HCT116 (cell line): ENCODE measurements around the gene GRID2. TPM values are rescaled to one million over a fixed set of nuclear protein-coding genes. Genes with fewer than 3 reads are reported as not detected.

Experiments used
- ATAC-seq: fragments of 200-7000 bp; cut with Tn5 transposase; 2 replicates; pipeline ENCODE4 v1.9.1; 2020; ENCODE audit warnings: mild to moderate bottlenecking, moderate library complexity
- BruUV-seq: library from RNA; stranded (reverse); fragments of 400-500 nt; replicated peaks from 2 replicates; lab custom pipeline; 2021; lab: Mats Ljungman, UMichigan
- CTCF ChIA-PET: fragments of 300-600 bp; sonication (Branson Sonifier 250); formaldehyde crosslinking; loops from one replicate; lab custom pipeline; 2021; ENCODE audit warnings: antibody characterized with exemption; lab: Charles Lee
- POLR2A ChIA-PET: fragments of 300-600, 350-600 bp; sonication (Branson Sonifier 250); formaldehyde crosslinking; loops from one replicate; lab custom pipeline; 2021; ENCODE audit warnings: antibody characterized with exemption; lab: Charles Lee
- RAD21 ChIA-PET, 2 experiments: fragments of 300-600 bp; sonication (Branson Sonifier 250); formaldehyde crosslinking; loops; one replicate each; lab custom pipeline; 2023; ENCODE audit warnings: low total read pairs in 2 of 2; ENCODE audit not compliant: uncharacterized antibody in 2 of 2, unreplicated experiment in 2 of 2, low non-redundant PET in 1 of 2; lab: Charles Lee
- DNase-seq: peaks from one replicate; pipeline ENCODE4 v3.0.0-alpha.2; 2010; ENCODE audit warnings: low read depth, low spot score
- H2AFZ ChIP-seq: fragments of 200-600 bp; shearing (Covaris generic), sonication (generic); 2 replicates; pipeline ENCODE4 v1.6.1; 2017; ENCODE audit warnings: low read depth, mixed run types, mixed read lengths, antibody characterized with exemption, low read length; ENCODE audit not compliant: poor library complexity, severe bottlenecking
- H3K27ac ChIP-seq: 2 replicates; pipeline ENCODE4 v1.5.1; 2012; ENCODE audit warnings: low read depth, low read length
- H3K27me3 ChIP-seq: fragments of 200-600 bp; sonication (generic); 2 replicates; pipeline ENCODE4 v1.6.1; 2016; ENCODE audit warnings: mixed run types, low read length, mixed read lengths; ENCODE audit not compliant: insufficient read depth
- H3K36me3 ChIP-seq, 2 experiments: fragments of 200-500 bp in 1 of 2; fragments of 200-600 bp in 1 of 2; sonication (Bioruptor generic) in 1 of 2; sonication (generic) in 1 of 2; 2 replicates each; pipeline versions ENCODE4 v1.5.1 to v1.6.1; 2014 to 2016; ENCODE audit warnings: low read length in 2 of 2, inconsistent platforms in 1 of 2, mixed read lengths in 1 of 2, mixed run types in 1 of 2; ENCODE audit not compliant: insufficient read depth in 2 of 2, control insufficient read depth in 1 of 2
- H3K4me1 ChIP-seq, 2 experiments: fragments of 200-600 bp in 1 of 2; sonication (generic) in 1 of 2; 2 replicates each; pipeline versions ENCODE4 v1.5.1 to v1.6.1; 2012 to 2017; ENCODE audit warnings: low read length in 2 of 2, inconsistent platforms in 1 of 2, mild to moderate bottlenecking in 1 of 2, mixed read lengths in 1 of 2, mixed run types in 1 of 2, moderate library complexity in 1 of 2; ENCODE audit not compliant: insufficient read depth in 2 of 2, control insufficient read depth in 1 of 2
- H3K4me2 ChIP-seq: fragments of 200-600 bp; sonication (generic); 2 replicates; pipeline ENCODE4 v1.6.1; 2017; ENCODE audit warnings: mixed run types, low read length, mixed read lengths
- H3K4me3 ChIP-seq, 2 experiments: fragments of 200-600 bp in 1 of 2; sonication (generic) in 1 of 2; replicated peaks in 1 of 2; 2 replicates each; pipeline ENCODE4 v1.5.1; 2011 to 2016; ENCODE audit warnings: low read length in 2 of 2, control low read depth in 1 of 2, low read depth in 1 of 2, mild to moderate bottlenecking in 1 of 2, mixed read lengths in 1 of 2, mixed run types in 1 of 2
- H3K79me2 ChIP-seq: fragments of 200-600 bp; sonication (generic); 2 replicates; pipeline ENCODE4 v1.6.1; 2017; ENCODE audit warnings: mild to moderate bottlenecking, mixed run types, low read length, moderate library complexity, mixed read lengths; ENCODE audit not compliant: insufficient read depth
- H3K9ac ChIP-seq: fragments of 200-600 bp; sonication (generic); 2 replicates; pipeline ENCODE4 v1.6.1; 2016; ENCODE audit warnings: low read length, mixed read lengths
- H3K9me2 ChIP-seq: fragments of 200-600 bp; sonication (generic), shearing (Covaris generic); 2 replicates; pipeline ENCODE4 v1.6.1; 2017; ENCODE audit warnings: mixed run types, mild to moderate bottlenecking, moderate library complexity; ENCODE audit not compliant: insufficient read depth
- H3K9me3 ChIP-seq, 2 experiments: fragments of 200-500 bp in 1 of 2; fragments of 200-600 bp in 1 of 2; sonication (Bioruptor generic) in 1 of 2; sonication (generic) in 1 of 2; 2 replicates each; pipeline ENCODE4 v1.6.1; 2014 to 2017; ENCODE audit warnings: low read length in 2 of 2, mixed read lengths in 2 of 2, inconsistent platforms in 1 of 2, low read depth in 1 of 2, mild to moderate bottlenecking in 1 of 2, mixed run types in 1 of 2, moderate library complexity in 1 of 2; ENCODE audit not compliant: control insufficient read depth in 1 of 2, insufficient read depth in 1 of 2
- H4K20me1 ChIP-seq: fragments of 200-600 bp; sonication (generic), shearing (Covaris generic); 2 replicates; pipeline ENCODE4 v1.6.1; 2017; ENCODE audit warnings: mixed run types, mild to moderate bottlenecking, moderate library complexity; ENCODE audit not compliant: insufficient read depth
- EZH2 ChIP-seq: fragments of 200-600 bp; sonication (generic); IDR thresholded peaks from 2 replicates; pipeline ENCODE4 v1.6.1; 2017; ENCODE audit warnings: antibody characterized with exemption, mixed run types
- FOSL1 ChIP-seq: IDR thresholded peaks from 2 replicates; pipeline ENCODE4 v1.6.1; 2012; ENCODE audit warnings: low read depth
- JUND ChIP-seq: IDR thresholded peaks from 2 replicates; pipeline ENCODE4 v1.6.1; 2012
- MAX ChIP-seq: IDR thresholded peaks from 2 replicates; pipeline ENCODE4 v1.6.1; 2012
- POLR2AphosphoS5 ChIP-seq: IDR thresholded peaks from 2 replicates; pipeline ENCODE4 v1.6.1; 2011; ENCODE audit warnings: mild to moderate bottlenecking, low read depth, low read length, moderate library complexity
- RAD21 ChIP-seq: IDR thresholded peaks from 2 replicates; pipeline ENCODE4 v1.6.1; 2012; ENCODE audit warnings: low read depth, mild to moderate bottlenecking
- TCF7L2 ChIP-seq: IDR thresholded peaks from 2 replicates; pipeline ENCODE4 v1.7.0; 2011; ENCODE audit warnings: borderline replicate concordance, inconsistent platforms; ENCODE audit not compliant: insufficient read depth, insufficient read length; ENCODE audit errors: extremely low read depth
- intact Hi-C: fragments of 100-400 bp; cut with micrococcal nuclease; formaldehyde crosslinking; loops from 2 replicates; pipeline ENCODE4 v1.10.0; 2022
- total RNA-seq: library from RNA; stranded (reverse); gene quantifications from one replicate; pipeline ENCODE4 v1.2.1, GENCODE V29; 2021; ENCODE audit not compliant: unreplicated experiment
- TF ChIP-seq, protein P1 (sequence below): IDR thresholded peaks from 2 replicates; pipeline ENCODE4 v1.6.1; 2011; ENCODE audit warnings: mild to moderate bottlenecking, low read length, moderate library complexity; ENCODE audit not compliant: insufficient replicate concordance; ENCODE audit errors: extremely low read depth
- TF ChIP-seq, protein P2 (sequence below): IDR thresholded peaks from 2 replicates; pipeline ENCODE4 v1.6.1; 2012; ENCODE audit warnings: low read depth

GRID2 gene
- total RNA-seq, 1 experiment from 2014 or later, result not detected

- H2AFZ ChIP-seq, result no peak overlapping the region
- ChIA-PET POLR2A (no interaction called here), CTCF (no interaction called here), RAD21 (no interaction called here)
- H3K4me1 ChIP-seq, result no peaks in the 10 kb centered on the region
- no peaks in the 10 kb centered on the region for H3K9me2 ChIP-seq
- no peak overlapping the region for H3K4me3 ChIP-seq
- TF ChIP-seq MAX, result no peak
- no peak for DNase-seq
- H3K79me2 ChIP-seq, result no peaks in the 10 kb centered on the region
- no peak overlapping the region for H3K27ac ChIP-seq
- no peak overlapping the region for H3K4me2 ChIP-seq
- H4K20me1 ChIP-seq, result no peaks in the 10 kb centered on the region
- no TSS peak for BruUV-seq
- no peak overlapping the region for H3K9ac ChIP-seq
- intact Hi-C loops, result no loop called here
- no peaks in the 10 kb centered on the region for H3K36me3 ChIP-seq
- no peaks in the 10 kb centered on the region for H3K27me3 ChIP-seq
- no peaks in the 10 kb centered on the region for H3K9me3 ChIP-seq
- no peak for ATAC-seq
Observed at GRCh38 chr4:93228021-93228420, 924.3 kb downstream of the GRID2 start.

- H3K4me1 ChIP-seq, result no peaks in the 10 kb centered on the region
- RAD21 ChIA-PET, result no interaction called here
- DNase-seq, result no peak
- no peak overlapping the region for H2AFZ ChIP-seq
- ATAC-seq, result no peak
- TF ChIP-seq TCF7L2, result no peak
- no peak for TF ChIP-seq FOSL1
- TF ChIP-seq JUND, result no peak
- TF ChIP-seq, protein P1, sequence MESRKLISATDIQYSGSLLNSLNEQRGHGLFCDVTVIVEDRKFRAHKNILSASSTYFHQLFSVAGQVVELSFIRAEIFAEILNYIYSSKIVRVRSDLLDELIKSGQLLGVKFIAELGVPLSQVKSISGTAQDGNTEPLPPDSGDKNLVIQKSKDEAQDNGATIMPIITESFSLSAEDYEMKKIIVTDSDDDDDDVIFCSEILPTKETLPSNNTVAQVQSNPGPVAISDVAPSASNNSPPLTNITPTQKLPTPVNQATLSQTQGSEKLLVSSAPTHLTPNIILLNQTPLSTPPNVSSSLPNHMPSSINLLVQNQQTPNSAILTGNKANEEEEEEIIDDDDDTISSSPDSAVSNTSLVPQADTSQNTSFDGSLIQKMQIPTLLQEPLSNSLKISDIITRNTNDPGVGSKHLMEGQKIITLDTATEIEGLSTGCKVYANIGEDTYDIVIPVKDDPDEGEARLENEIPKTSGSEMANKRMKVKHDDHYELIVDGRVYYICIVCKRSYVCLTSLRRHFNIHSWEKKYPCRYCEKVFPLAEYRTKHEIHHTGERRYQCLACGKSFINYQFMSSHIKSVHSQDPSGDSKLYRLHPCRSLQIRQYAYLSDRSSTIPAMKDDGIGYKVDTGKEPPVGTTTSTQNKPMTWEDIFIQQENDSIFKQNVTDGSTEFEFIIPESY, result no peak
- no peak for TF ChIP-seq EZH2
- TF ChIP-seq POLR2AphosphoS5, result no peak
- TF ChIP-seq RAD21, result no peak
- TF ChIP-seq, protein P2, sequence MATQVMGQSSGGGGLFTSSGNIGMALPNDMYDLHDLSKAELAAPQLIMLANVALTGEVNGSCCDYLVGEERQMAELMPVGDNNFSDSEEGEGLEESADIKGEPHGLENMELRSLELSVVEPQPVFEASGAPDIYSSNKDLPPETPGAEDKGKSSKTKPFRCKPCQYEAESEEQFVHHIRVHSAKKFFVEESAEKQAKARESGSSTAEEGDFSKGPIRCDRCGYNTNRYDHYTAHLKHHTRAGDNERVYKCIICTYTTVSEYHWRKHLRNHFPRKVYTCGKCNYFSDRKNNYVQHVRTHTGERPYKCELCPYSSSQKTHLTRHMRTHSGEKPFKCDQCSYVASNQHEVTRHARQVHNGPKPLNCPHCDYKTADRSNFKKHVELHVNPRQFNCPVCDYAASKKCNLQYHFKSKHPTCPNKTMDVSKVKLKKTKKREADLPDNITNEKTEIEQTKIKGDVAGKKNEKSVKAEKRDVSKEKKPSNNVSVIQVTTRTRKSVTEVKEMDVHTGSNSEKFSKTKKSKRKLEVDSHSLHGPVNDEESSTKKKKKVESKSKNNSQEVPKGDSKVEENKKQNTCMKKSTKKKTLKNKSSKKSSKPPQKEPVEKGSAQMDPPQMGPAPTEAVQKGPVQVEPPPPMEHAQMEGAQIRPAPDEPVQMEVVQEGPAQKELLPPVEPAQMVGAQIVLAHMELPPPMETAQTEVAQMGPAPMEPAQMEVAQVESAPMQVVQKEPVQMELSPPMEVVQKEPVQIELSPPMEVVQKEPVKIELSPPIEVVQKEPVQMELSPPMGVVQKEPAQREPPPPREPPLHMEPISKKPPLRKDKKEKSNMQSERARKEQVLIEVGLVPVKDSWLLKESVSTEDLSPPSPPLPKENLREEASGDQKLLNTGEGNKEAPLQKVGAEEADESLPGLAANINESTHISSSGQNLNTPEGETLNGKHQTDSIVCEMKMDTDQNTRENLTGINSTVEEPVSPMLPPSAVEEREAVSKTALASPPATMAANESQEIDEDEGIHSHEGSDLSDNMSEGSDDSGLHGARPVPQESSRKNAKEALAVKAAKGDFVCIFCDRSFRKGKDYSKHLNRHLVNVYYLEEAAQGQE, result no peak
- no TSS peak for BruUV-seq
- no peaks in the 10 kb centered on the region for H3K27me3 ChIP-seq
- no peak overlapping the region for H3K4me3 ChIP-seq
- intact Hi-C loops, result no loop called here
- no peaks in the 10 kb centered on the region for H3K9me3 ChIP-seq
- H3K9me2 ChIP-seq, result no peaks in the 10 kb centered on the region
- POLR2A ChIA-PET, result no interaction called here
- no peaks in the 10 kb centered on the region for H3K36me3 ChIP-seq
- no peaks in the 10 kb centered on the region for H3K79me2 ChIP-seq
- no peak overlapping the region for H3K4me2 ChIP-seq
- no peaks in the 10 kb centered on the region for H4K20me1 ChIP-seq
- H3K27ac ChIP-seq, result no peak overlapping the region
- CTCF ChIA-PET, result no interaction called here
- no peak overlapping the region for H3K9ac ChIP-seq
Observed at GRCh38 chr4:93232883-93233282, 929.1 kb downstream of the GRID2 start.
